ENCODE data around the gene MRPL11.
"Not testable (repeated sequence)": the region's sequence is repeated elsewhere in the genome, so short reads cannot be mapped to it uniquely, and the experiment has no call there.

Gene MRPL11

GRCh38 chr11:66466225-66467033 is 27.8 kb upstream of the MRPL11 start, which contains the start of gene PELI3:
Gene PELI3, plus strand, starts transcription at chr11:66466905. Its CDS starts 1,224 bp downstream, at chr11:66468129.
- peak; percentile 79 for DNase-seq

DNA sequence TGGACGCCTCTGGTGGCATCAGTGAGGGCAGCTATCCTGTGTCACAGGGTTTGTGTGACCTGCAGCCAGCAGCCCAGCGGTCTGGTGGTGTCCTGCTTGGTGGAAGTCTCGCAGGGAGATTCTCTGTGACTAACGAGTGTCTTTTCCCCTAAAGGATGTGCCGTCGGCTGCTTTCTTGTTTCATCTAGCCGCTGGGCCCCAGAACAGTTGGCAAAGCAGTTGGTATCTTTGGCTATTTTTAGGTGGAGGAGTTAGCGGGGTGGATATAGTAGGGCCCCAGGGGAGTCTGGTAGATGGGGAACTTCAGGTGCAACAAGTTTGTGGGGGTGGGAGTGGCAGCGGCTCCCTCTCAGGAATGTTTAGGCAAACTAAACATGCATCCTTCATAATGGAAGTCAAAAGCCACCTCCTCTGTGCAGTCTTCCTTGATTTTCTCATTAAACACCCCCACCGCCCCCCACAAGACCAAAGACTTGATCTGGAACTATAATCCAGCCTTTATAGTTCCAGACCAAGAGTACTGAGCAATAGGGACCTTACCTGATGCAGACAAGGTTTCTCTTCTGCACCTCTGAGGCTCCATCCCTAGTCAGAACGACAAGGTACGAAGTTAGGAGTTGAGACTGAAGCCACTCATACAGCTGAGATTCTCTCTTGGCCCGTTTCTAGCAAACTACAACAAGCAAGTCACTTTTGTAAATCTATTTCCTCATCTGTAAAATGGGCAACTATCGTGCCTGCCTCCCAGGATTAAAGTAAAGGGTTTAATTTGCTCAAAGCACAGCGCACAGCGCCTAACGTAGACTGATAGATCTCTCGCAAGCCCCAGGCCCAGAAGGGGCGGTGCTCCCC is 27.0 kb upstream of the MRPL11 start:
- DNase-seq, result no peak

DNA sequence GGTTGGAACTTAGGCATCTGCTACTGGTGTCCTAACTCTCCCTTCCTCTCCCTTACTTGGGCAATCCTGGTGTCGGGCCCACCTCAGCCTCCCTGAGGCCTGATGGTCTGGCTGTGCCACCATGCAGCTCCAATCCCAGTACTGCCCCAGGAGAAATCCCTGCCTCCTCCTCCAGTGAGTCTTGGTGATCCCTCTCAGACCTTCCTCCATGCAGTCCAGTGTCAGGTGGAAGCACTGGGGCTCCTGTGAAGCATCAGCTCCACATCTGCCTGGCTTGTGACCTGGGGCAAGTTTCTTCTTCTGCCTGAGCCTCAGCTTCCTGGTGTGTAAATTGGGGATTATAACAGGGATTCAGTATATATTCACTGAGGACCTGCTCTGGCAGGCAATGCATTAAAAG is 26.3 kb upstream of the MRPL11 start:
- no peak for DNase-seq

DNA sequence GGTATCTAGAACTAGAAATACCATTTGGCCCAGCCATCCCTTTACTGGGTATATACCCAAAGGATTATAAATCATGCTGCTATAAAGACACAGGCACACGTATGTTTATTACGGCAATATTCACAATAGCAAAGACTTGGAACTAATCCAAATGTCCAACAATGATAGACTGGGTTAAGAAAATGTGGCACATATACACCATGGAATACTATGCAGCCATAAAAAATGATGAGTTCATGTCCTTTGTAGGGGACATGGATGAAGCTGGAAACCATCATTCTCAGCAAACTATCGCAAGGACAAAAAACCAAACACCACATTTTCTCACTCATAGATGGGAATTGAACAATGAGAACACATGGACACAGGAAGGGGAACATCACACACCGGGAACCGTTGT is 25.5 kb upstream of the MRPL11 start:
- not testable (repeated sequence) for DNase-seq

DNA sequence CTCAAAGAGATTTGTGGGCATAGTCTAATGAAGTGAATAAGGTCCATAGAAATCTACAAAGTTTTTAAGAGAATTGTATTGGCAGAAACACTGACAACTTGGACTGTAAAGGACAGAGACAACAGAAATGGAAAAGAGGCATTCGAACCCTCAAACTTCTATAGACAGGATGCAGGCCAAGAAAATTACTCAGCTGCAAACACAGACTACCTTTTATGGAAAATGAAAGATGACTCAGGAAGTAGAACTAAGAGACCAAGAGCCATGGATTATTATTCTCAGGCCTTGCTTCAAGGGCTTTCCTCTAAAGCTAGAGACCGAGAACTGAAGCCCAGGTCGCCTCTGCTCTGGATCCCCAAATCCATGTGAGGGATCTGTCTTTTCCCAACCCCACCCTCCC is 24.3 kb upstream of the MRPL11 start:
- no peak for DNase-seq

DNA sequence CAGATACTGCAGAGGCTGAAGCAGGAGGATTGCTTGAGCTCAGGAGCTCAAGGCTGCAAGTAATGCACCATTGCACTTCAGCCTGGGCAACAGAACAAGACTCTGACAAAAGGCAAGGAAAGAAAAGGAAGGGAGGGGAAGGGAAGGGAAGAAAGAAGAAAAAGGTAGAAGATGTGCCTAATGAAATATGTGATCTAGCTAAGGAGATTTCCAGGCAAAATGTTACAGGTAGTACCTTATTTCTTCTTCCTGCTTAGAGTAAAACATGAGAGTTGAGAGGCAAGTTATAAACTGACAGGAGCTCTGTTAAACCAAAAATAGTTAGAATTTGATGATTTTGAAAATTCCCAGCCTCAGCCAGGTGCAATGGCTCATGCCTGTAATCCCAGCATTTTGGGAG is 23.4 kb upstream of the MRPL11 start:
- DNase-seq, result no peak

DNA sequence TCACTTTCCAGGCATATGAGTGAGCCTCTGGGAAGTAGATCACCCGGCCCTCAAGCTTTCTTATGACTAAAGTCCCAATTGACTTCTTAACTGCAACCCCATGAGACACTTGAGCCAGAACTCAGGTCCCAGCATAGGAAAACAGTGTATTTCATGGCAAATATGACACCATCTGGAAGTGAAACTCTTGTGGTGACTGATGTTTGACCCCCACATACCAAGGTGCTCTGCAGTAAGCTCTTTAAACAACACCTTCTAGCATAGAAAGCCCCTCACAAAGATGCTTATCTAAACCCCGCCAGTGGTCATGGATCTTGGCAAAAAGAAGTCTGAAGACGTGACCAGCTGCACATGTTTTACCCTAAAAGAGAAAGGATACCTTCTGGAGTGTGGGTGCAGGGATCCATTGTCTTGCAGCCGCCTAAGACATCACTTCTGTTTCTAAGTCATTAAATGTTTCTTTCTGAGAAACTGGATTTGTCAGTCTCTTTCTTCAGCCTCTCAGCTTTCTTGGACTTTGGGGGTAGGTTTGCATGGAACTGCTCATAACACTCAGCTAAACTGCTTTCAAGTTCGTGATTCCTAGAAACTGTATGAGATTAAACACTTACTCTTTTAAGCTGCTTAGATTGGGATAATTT is 20.6 kb upstream of the MRPL11 start:
- no peak for DNase-seq

DNA sequence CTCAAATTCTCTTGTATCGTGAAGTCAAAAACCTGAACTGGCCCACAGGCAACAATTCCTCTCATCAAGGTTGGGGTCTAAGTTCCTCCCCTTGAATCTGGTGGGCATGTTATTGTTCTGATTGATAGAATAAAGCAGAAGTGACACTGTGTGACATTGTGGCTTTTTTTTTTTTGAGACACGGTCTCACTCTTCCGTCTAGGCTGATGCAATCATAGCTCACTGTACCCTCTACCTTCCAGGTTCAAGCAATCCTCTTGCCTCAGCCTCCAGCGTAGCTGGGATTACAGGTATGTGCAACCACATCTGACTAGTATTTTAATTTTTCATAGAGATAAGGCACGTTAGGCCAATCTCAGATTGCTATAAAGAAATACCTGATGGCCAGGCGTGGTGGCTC is 19.2 kb upstream of the MRPL11 start:
- no peak for DNase-seq

- no peak for DNase-seq
These were observed 16.2 kb upstream of the MRPL11 start for GRCh38 chr11:66454828-66455227.

DNA sequence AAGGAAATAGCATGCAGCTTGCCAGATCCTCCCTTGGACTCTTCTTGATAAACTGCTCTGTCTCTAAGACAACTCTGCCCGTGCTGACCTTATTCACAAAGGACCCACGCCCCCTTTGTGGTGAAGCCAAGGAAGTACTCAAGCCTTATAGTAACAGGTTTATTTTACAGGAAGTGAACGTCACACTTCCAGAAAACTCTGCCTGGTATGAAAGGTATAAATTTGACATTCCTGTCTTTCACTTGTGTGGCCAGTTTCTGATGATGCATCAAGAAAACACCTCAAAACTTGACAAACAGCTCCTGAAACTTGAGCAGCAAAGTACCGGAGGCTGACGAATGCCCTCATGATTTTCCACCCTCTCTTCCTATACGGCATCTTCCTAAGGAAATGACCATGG is 15.6 kb upstream of the MRPL11 start:
- no peak for DNase-seq

- DNase-seq, result no peak
These were observed 13.0 kb upstream of the MRPL11 start for GRCh38 chr11:66451663-66452062.

DNA sequence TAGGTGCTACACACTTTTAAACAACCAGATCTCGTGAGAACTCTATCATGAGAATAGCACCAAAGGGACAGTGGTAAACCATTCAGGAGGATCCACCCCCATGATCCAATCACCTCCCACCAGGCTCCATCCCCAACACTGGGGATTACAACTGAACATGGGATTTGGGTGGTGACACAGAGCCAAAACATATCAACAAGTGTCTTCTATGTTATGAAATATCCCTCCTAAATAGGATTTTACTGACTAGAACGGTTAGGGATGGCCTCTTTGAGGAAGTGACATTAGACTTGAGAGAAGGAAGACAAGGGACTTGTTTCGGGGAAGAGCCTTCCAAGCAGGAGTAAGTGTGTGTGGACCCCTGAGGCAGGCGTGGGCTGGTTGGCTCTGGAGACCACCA is 11.9 kb upstream of the MRPL11 start:
- no peak for DNase-seq

GRCh38 chr11:66448523-66448922 is 9.9 kb upstream of the MRPL11 start:
- DNase-seq, result no peak

GRCh38 chr11:66447012-66447411 is 8.4 kb upstream of the MRPL11 start:
- no peak for DNase-seq

DNA sequence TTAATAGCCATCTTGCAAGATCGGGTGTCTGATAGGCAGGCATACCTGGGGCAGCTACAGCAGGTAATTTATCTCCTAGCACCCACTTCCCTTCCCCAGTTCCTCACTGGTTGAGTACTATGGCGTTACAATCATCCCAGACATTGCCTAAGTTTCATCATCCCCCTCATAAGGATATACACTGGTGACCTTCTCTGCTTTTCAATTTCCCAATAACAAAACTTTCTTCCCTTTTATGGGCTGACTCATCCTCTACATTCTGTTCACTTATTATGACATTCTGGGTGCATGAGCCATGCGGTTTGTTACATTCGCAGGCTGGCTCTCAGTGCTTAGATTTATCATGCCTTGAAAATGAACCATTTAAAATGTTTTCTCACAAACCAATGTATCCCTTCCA is 5.0 kb upstream of the MRPL11 start:
- DNase-seq, result no peak

GRCh38 chr11:66440940-66441282 is 2.3 kb upstream of the MRPL11 start:
- not testable (repeated sequence) for DNase-seq

GRCh38 chr11:66440101-66440939 is 1.7 kb upstream of the MRPL11 start:
- not testable (repeated sequence) for DNase-seq

GRCh38 chr11:66437979-66438503 is 607 bp downstream of the MRPL11 start:
- no peak for DNase-seq

DNA sequence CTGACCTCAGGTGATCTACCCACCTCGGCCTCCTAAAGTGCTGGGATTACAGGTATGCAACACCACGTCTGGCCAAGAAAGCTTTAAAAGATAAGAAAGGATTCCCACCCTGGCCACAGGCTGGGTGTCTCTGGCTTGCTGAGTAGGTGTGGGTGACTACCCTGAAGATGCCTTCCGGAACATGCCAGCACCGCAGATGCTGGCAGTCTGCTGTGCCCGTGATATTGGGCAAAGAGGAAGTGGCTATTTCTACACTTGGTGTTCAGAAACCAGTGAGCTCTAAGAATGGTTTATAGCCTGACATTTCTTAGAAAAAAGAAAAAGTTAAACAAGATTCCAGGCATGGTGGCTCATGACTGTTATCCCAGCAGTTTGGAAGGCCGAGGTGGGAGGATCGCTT is 6.1 kb downstream of the MRPL11 start:
- no peak for DNase-seq

DNA sequence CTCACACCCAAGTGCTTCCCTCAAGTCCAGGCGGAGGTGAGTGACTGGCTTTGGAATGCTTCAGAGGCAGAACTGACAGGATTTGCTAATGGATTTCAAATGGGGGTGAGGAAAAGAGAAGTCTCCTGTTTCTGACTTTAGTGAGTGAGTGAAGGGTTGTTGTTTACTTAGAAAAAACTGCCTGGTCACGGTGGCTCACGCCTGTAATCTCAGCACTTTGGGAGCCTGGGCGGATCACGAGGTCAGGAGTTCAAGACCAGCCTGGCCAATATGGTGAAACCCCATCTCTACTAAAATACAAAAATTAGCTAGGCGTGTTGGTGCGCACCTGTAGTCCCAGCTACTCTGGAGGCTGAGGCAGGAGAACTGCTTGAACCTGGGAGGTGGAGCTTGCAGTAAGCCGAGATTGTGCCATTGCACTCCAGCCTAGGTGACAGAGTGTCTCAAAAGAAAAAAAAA is 6.7 kb downstream of the MRPL11 start:
- not testable (repeated sequence) for DNase-seq

DNA sequence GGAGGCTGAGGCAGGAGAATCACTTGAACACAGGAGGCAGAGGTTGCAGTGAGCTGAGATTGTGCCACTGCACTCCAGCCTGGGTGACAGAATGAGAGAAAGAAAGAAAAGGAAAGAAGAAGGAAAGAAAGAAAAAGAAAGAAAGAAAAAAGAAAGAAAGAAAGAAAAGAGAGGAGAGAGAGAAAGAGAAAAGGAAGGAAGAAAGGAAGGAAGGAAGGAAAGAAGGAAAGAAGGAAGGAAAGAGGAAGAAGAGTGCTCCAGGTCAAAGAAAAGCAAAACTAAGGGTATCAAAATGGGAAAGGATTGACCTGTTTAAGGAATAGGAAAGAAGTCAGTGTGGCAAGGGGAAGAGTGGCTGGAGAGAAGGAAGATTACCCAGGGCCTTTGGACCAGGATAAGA is 7.4 kb downstream of the MRPL11 start:
- DNase-seq, result not testable (repeated sequence)

GRCh38 chr11:66429983-66430602 is 8.6 kb downstream of the MRPL11 start:
- peak; percentile 81 for DNase-seq
